AG10803 (cell line): Measurements from ENCODE around the gene ANAPC5.

Experiments
- DNase-seq: peaks from one replicate; pipeline ENCODE4 v3.0.0; 2010; ENCODE audit warnings: low read depth
- H3K4me3 ChIP-seq: 2 replicates; pipeline ENCODE4 v1.5.1; 2011; ENCODE audit warnings: mild to moderate bottlenecking, low read length, control low read depth
- TF ChIP-seq, protein P1 (sequence below): conservative IDR thresholded peaks from 2 replicates; pipeline ENCODE4 v1.5.1; 2011; ENCODE audit warnings: mild to moderate bottlenecking, low read length, control low read depth, inconsistent platforms

ANAPC5 gene

DNA sequence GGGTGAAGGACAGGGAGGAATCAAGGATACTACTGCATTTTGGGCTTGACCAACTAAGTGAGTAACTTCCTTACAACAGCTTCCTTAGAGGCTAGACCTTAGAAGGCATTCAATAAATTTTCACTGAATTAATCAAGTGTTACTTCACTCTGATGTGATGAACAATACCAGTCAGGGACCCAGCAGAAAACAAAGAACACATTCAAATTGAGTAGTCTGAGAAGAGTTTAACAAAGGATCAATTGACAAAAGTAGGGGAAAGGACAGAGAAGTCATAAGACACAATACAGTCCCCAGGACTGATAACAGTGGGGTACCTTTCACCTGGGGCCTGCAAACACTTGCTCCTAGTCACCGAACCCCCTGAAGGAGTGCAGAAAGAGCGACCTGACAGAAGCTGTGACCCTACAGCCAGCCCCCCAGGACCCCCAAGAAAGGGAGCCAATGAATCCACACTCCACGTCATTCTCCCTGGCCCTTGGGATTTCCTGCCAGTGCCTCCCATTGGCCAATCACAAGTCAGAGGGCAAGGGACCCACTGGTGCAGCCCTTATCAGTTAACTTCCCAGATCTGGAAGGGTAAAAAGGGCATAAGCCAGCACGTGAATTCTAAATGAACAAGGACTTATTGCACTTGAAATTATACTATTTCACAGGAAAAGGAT, 6.9 kb downstream of the ANAPC5 start:
- no peak overlapping the region for H3K4me3 ChIP-seq
- TF ChIP-seq, protein P1, sequence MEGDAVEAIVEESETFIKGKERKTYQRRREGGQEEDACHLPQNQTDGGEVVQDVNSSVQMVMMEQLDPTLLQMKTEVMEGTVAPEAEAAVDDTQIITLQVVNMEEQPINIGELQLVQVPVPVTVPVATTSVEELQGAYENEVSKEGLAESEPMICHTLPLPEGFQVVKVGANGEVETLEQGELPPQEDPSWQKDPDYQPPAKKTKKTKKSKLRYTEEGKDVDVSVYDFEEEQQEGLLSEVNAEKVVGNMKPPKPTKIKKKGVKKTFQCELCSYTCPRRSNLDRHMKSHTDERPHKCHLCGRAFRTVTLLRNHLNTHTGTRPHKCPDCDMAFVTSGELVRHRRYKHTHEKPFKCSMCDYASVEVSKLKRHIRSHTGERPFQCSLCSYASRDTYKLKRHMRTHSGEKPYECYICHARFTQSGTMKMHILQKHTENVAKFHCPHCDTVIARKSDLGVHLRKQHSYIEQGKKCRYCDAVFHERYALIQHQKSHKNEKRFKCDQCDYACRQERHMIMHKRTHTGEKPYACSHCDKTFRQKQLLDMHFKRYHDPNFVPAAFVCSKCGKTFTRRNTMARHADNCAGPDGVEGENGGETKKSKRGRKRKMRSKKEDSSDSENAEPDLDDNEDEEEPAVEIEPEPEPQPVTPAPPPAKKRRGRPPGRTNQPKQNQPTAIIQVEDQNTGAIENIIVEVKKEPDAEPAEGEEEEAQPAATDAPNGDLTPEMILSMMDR, result no peak
- DNase-seq, result no peak

DNA sequence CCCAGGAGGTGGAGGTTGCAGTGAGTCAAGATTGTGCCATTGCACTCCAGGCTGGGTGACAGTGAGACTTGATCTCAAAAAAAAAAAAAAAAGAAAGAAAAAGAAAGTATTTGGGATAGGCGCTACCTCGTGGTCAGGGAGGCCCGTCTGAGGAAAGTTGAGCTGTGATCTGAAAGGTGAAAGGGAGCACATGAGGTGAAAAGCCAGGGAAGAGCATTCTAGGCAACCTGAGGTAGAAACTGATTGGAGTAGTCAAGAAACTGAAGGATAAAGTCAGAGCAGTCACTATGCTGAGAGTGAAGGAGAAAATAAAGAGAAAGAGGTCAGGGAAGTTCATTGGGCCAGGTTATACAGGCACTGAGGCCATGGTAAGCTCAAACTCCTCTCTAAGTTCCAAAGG, 7.7 kb downstream of the ANAPC5 start:
- no peak overlapping the region for H3K4me3 ChIP-seq
- DNase-seq, result no peak
- TF ChIP-seq, protein P1, result no peak

DNA sequence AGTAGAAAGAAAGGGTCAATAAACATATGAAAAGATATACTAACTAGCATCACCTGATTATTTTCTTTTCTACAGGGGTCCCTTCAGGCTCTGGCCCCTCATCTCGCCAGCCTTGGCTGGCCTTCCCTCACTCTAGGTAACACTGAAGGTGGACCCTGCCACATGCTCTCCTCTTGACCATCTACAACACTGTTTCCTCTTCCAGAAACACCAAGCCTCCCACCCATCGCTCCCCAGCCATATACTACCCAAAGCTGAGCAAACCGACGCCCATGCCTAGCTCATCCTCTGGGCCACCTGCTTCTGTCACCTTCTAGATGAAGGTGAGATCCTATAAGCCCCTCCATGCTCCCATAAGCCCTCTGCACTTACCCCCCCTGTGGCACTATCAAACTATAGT, 14.8 kb downstream of the ANAPC5 start:
- DNase-seq, result no peak
- H3K4me3 ChIP-seq, result no peak overlapping the region
- TF ChIP-seq, protein P1, result no peak

DNA sequence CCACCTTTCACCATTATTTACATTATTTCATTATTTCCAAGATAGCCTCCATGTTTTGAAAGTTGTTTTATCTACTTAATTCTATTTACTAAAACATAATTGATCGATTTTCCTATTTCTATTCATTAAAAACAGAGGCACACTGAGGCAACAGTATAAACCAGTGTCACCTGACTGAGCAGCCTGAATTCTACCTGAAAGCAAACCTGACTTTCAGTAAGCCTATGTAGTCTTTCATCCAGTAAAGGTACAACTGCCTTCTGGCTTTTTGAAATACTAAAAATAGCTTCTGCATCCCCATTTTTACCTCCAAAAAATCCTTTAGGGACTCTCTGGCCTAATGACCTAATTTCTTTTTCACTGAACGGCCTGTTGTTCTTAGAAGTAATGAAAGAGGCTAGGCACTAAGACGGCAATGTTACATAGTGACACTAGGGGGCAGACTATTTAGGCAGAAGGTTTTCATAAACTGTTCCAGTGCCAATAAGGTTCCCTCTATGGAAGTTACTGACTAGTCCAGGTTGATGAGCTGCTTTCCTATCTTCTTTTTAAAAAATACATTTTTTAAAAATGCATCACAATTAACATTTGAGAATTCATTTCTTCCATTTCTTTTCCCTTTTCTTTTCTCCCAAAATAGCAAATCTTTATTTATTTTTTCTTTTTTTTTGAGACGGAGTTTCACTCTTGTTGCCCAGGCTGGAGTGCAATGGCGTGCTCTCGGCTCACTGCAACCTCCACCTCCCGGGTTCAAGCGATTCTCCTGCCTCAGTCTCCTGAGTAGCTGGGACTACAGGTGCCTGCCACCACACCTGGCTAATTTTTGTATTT, 17.5 kb downstream of the ANAPC5 start:
- TF ChIP-seq, protein P1, result peak; percentile 94
- no peak overlapping the region for H3K4me3 ChIP-seq
- DNase-seq, result peak; percentile 82

DNA sequence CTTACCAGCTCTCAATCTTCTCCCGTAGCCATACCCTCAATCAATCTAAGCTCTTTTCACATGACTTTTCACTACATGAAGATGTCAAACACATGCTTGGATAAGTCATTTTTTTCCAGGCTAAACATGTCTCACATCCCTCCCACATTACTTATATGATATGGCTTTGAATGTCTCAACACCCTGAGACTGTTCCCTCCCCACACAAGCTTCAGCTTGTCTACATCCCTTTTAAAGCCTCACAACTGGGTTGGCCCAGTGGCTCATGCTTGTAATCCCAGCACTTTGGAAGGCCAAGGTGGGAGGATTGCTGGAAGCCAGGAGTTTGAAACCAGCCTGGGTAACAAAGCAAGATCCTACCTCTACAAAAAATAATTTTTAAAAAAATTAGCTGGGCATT, 18.5 kb downstream of the ANAPC5 start:
- H3K4me3 ChIP-seq, result no peak overlapping the region
- DNase-seq, result no peak
- TF ChIP-seq, protein P1, result no peak

DNA sequence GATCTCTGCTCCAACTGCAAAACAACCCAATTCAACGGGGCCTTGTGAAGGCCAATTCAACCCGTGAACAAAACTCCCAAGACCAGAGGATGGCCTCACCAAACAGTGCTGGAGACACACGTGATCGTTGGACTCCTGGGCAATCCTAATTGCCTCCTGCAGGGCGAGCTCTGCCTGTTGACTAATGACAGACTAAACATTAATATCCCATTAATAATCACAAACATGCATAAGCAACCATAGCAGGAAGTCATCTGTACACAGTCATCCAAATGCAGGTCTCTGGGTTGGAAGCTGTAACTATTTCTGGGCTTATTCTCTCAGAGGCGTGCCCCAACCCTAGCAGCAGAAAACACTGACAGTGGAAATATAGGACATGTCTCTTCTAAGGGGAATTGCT, 21.0 kb downstream of the ANAPC5 start:
- no peak for DNase-seq
- no peak overlapping the region for H3K4me3 ChIP-seq
- TF ChIP-seq, protein P1, result no peak

DNA sequence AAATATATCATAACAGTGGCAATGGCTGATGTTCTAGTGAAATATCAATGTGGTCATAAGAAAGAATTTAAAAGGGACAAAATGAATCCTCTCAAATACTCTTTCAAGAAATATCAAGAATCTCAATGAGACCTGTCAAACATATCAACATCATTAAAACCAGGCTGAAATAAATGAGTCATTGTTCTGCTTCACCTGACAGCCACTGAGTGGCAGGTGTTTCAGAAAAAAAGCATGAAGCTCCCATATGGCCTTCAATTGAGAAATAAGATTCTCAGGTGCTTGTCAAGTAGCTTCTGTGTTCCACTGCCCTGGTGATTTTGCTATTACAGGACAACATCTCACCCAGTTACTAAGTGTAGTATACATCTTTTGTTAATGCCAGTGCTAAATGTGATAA, 21.5 kb downstream of the ANAPC5 start:
- no peak for DNase-seq
- no peak overlapping the region for H3K4me3 ChIP-seq
- TF ChIP-seq, protein P1, result no peak
